ENCODE data around the gene DHRS9. TPM values are rescaled to one million over a fixed set of nuclear protein-coding genes. Genes with fewer than 3 reads are reported as not detected.

Gene DHRS9
- total RNA-seq, 1 donor from 2014 or later, result not detected

DNA sequence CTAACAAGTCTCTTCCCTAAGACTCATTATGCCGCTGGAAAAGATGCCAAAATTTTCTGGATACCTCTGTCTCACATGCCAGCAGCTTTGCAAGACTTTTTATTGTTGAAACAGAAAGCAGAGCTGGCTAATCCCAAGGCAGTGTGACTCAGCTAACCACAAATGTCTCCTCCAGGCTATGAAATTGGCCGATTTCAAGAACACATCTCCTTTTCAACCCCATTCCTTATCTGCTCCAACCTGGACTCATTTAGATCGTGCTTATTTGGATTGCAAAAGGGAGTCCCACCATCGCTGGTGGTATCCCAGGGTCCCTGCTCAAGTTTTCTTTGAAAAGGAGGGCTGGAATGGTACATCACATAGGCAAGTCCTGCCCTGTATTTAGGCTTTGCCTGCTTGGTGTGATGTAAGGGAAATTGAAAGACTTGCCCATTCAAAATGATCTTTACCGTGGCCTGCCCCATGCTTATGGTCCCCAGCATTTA is 26.3 kb downstream of the DHRS9 start:
- Mint-ChIP-seq H3K9me3 (ENCODE audit: unreplicated experiment) (no peaks in the 10 kb centered on the region), H3K27ac (ENCODE audit: unreplicated experiment) (no peak overlapping the region), H3K4me1 (ENCODE audit: unreplicated experiment) (peaks cover 14% of the 10 kb centered on the region), H3K36me3 (ENCODE audit: unreplicated experiment) (no peaks in the 10 kb centered on the region), H3K4me3 (ENCODE audit: unreplicated experiment) (peak overlapping the region; percentile 12), H3K27me3 (ENCODE audit: unreplicated experiment) (peaks cover 13% of the 10 kb centered on the region)
- no peak for DNase-seq (ENCODE audit: extremely low spot score, unreplicated experiment)
- TF ChIP-seq, protein P1, sequence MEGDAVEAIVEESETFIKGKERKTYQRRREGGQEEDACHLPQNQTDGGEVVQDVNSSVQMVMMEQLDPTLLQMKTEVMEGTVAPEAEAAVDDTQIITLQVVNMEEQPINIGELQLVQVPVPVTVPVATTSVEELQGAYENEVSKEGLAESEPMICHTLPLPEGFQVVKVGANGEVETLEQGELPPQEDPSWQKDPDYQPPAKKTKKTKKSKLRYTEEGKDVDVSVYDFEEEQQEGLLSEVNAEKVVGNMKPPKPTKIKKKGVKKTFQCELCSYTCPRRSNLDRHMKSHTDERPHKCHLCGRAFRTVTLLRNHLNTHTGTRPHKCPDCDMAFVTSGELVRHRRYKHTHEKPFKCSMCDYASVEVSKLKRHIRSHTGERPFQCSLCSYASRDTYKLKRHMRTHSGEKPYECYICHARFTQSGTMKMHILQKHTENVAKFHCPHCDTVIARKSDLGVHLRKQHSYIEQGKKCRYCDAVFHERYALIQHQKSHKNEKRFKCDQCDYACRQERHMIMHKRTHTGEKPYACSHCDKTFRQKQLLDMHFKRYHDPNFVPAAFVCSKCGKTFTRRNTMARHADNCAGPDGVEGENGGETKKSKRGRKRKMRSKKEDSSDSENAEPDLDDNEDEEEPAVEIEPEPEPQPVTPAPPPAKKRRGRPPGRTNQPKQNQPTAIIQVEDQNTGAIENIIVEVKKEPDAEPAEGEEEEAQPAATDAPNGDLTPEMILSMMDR (IDR thresholded peaks at IDR 0.05), result no peak

DNA sequence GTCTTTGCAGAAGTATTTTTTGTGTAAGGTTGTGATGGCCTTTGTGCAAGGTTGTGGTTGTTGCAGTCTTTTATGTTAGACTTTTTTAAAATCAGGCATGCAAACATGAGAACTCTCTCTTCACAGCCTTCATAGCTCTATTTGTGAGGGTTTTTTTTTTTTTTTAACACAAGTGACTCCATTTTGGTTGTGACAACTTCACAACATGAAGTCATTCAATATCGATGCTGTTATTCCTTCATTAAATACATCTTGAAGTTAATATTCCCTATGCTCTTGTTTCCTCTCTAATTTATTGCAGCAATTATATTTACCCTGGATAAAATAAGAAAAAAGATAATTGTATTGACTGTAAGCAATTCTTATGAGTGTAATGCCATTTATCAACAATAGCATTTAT is 35.5 kb downstream of the DHRS9 start:
- TF ChIP-seq, protein P1 (IDR thresholded peaks at IDR 0.05), result no peak
- no peak overlapping the region for H3K27ac Mint-ChIP-seq (ENCODE audit: unreplicated experiment)
- no peak overlapping the region for H3K4me3 Mint-ChIP-seq (ENCODE audit: unreplicated experiment)
- DNase-seq (ENCODE audit: extremely low spot score, unreplicated experiment), result no peak
- H3K36me3 Mint-ChIP-seq (ENCODE audit: unreplicated experiment), result no peaks in the 10 kb centered on the region
- peaks cover 16% of the 10 kb centered on the region for H3K27me3 Mint-ChIP-seq (ENCODE audit: unreplicated experiment)
- no peaks in the 10 kb centered on the region for H3K9me3 Mint-ChIP-seq (ENCODE audit: unreplicated experiment)
- H3K4me1 Mint-ChIP-seq (ENCODE audit: unreplicated experiment), result no peaks in the 10 kb centered on the region

DNA sequence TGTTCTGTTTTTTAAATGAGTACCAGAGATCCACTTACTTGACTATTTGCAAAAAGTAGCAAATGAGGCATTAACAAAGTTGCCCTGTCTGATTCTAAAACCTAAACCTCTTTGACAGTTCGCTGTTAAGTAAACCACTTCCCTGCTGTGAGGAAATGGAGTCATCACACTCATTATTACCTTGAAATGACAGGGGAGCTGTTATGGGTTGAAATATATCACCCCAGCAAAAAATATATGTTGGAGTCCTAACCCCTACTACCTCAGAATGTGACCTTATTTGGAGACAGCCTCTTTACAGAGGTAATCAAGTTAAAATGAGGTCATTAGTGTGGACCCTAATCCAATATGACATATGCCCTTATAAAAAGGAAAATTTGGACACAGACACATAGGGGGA is 36.1 kb downstream of the DHRS9 start:
- TF ChIP-seq, protein P1 (IDR thresholded peaks at IDR 0.05), result no peak
- DNase-seq (ENCODE audit: extremely low spot score, unreplicated experiment), result no peak
- no peak overlapping the region for H3K4me3 Mint-ChIP-seq (ENCODE audit: unreplicated experiment)
- H3K27me3 Mint-ChIP-seq (ENCODE audit: unreplicated experiment), result peaks cover 16% of the 10 kb centered on the region
- H3K9me3 Mint-ChIP-seq (ENCODE audit: unreplicated experiment), result no peaks in the 10 kb centered on the region
- H3K36me3 Mint-ChIP-seq (ENCODE audit: unreplicated experiment), result no peaks in the 10 kb centered on the region
- no peak overlapping the region for H3K27ac Mint-ChIP-seq (ENCODE audit: unreplicated experiment)
- no peaks in the 10 kb centered on the region for H3K4me1 Mint-ChIP-seq (ENCODE audit: unreplicated experiment)

DNA sequence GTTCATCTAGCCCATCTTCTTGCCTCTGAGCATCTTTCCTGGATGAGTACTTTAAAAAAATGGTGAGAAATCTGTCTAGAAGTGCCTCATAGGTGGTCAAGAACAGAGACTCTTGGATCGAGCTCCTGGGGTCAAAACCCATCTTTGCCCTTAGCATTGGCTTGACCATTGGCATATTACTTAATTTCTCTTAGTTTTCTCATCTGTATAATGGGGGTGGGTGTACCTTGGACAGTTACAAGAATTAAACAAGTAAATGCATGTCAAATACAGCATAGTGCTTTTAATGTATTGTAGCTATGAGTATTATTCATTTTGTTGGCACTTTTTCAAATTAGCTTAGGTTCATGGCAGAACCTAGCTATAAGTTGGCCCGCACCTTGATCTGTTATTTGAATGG is 36.8 kb downstream of the DHRS9 start:
- Mint-ChIP-seq H3K9me3 (ENCODE audit: unreplicated experiment) (no peaks in the 10 kb centered on the region), H3K27me3 (ENCODE audit: unreplicated experiment) (peaks cover 16% of the 10 kb centered on the region), H3K36me3 (ENCODE audit: unreplicated experiment) (no peaks in the 10 kb centered on the region), H3K4me1 (ENCODE audit: unreplicated experiment) (no peaks in the 10 kb centered on the region), H3K27ac (ENCODE audit: unreplicated experiment) (no peak overlapping the region), H3K4me3 (ENCODE audit: unreplicated experiment) (no peak overlapping the region)
- DNase-seq (ENCODE audit: extremely low spot score, unreplicated experiment), result no peak
- TF ChIP-seq, protein P1 (IDR thresholded peaks at IDR 0.05), result no peak

DNA sequence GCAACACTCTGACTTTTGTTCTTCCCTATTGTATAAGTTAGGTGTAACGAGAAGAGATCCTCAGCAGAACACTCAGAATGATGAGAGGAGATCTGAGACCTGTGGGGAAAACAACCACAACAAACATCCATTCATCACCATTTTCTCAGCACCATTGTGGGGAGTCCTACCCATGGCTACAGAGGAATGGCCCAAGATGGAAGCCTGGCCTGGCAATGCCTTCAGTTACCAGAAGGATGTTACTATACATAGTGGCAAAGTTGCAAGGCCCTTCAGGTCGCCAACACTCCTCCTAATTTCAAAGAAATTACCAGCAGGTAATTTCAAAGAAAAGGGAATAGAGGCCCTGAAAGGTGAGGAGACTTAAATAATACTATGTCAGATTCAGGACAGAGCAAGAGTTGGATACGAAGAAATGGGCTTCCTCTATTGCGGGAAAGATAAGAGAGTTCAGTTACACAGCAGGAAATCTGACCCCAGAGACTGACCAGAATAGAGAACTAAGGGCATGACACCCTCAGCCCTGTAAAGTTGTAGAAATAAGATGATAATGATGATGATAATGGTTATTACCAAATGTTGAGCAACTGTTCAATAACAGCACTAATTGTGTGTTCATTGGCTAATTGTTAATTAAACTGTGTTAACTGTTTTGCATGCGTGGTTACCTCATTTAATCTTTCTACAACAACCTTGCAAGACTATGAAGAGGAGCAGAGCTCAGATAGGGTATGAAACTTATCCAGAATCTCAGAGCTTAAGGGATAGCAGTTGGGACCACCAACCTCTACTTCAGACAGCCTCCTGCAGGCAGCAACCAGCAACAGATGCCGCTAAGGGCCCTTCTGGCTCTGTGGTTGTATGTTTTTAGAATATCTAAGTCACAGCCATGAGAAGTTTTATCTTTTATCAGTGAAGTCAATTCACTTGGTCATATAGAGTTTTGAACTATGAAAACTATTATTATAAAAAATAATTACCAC is 37.5 kb downstream of the DHRS9 start:
- no peak overlapping the region for H3K4me3 Mint-ChIP-seq (ENCODE audit: unreplicated experiment)
- H3K27me3 Mint-ChIP-seq (ENCODE audit: unreplicated experiment), result peaks cover 16% of the 10 kb centered on the region
- H3K36me3 Mint-ChIP-seq (ENCODE audit: unreplicated experiment), result no peaks in the 10 kb centered on the region
- TF ChIP-seq, protein P1 (IDR thresholded peaks at IDR 0.05), result no peak
- no peaks in the 10 kb centered on the region for H3K4me1 Mint-ChIP-seq (ENCODE audit: unreplicated experiment)
- no peaks in the 10 kb centered on the region for H3K9me3 Mint-ChIP-seq (ENCODE audit: unreplicated experiment)
- no peak for DNase-seq (ENCODE audit: extremely low spot score, unreplicated experiment)
- no peak overlapping the region for H3K27ac Mint-ChIP-seq (ENCODE audit: unreplicated experiment)
